ENCODE measurements around the gene CORO2A.
"Not testable (repeated sequence)": the region's sequence is repeated elsewhere in the genome, so short reads cannot be mapped to it uniquely, and the experiment has no call there.

CORO2A gene

GRCh38 chr9:98135558-98135934 lies 56.9 kb downstream of the CORO2A start:
- DNase-seq (ENCODE audit: low read depth) = no peak
- no peak overlapping the region for H3K4me3 ChIP-seq (ENCODE audit: control insufficient read depth, low read depth, low read length)
- no peak for TF ChIP-seq CTCF (IDR thresholded peaks at IDR 0.05; ENCODE audit: control insufficient read depth, insufficient read depth, low read depth, low read length, missing control alignments)

- no peak overlapping the region for H3K4me3 ChIP-seq (ENCODE audit: control insufficient read depth, low read depth, low read length)
- DNase-seq (ENCODE audit: low read depth) = no peak
- no peak for TF ChIP-seq CTCF (IDR thresholded peaks at IDR 0.05; ENCODE audit: control insufficient read depth, insufficient read depth, low read depth, low read length, missing control alignments)
Observed at GRCh38 chr9:98134702-98135557, 57.5 kb downstream of the CORO2A start.

GRCh38 chr9:98132806-98133631 lies 59.4 kb downstream of the CORO2A start:
- no peak overlapping the region for H3K4me3 ChIP-seq (ENCODE audit: control insufficient read depth, low read depth, low read length)
- no peak for DNase-seq (ENCODE audit: low read depth)
- no peak for TF ChIP-seq CTCF (IDR thresholded peaks at IDR 0.05; ENCODE audit: control insufficient read depth, insufficient read depth, low read depth, low read length, missing control alignments)

- no peak for DNase-seq (ENCODE audit: low read depth)
- H3K4me3 ChIP-seq (ENCODE audit: control insufficient read depth, low read depth, low read length) = no peak overlapping the region
- no peak for TF ChIP-seq CTCF (IDR thresholded peaks at IDR 0.05; ENCODE audit: control insufficient read depth, insufficient read depth, low read depth, low read length, missing control alignments)
Observed at GRCh38 chr9:98132158-98132557, 60.3 kb downstream of the CORO2A start.

GRCh38 chr9:98130576-98131228 lies 61.7 kb downstream of the CORO2A start:
- DNase-seq (ENCODE audit: low read depth) = no peak
- H3K4me3 ChIP-seq (ENCODE audit: control insufficient read depth, low read depth, low read length) = no peak overlapping the region
- TF ChIP-seq CTCF (IDR thresholded peaks at IDR 0.05; ENCODE audit: control insufficient read depth, insufficient read depth, low read depth, low read length, missing control alignments) = no peak

GRCh38 chr9:98130060-98130459 lies 62.4 kb downstream of the CORO2A start:
- not testable (repeated sequence) for DNase-seq (ENCODE audit: low read depth); H3K4me3 ChIP-seq (ENCODE audit: control insufficient read depth, low read depth, low read length)
